HepG2 (cell line): ENCODE measurements around the gene SETD7. TPM values are rescaled to one million over a fixed set of nuclear protein-coding genes. Genes with fewer than 3 reads are reported as not detected.

Source experiments
- ATAC-seq: fragments of 200-7000 bp; cut with Tn5 transposase; 3 replicates; pipeline ENCODE4 v1.9.1; 2020; ENCODE audit warnings: mild to moderate bottlenecking, moderate library complexity
- BruUV-seq: library from RNA; stranded (reverse); fragments of 400-500 nt; replicated peaks from 2 replicates; lab custom pipeline; 2021; lab: Mats Ljungman, UMichigan
- CTCF ChIA-PET: fragments of 300-600 bp; formaldehyde crosslinking; extraction: SDS; loops from one replicate; lab custom pipeline; 2021; ENCODE audit warnings: low total read pairs, inconsistent platforms, low intra/inter-chr PET ratio; lab: Yijun Ruan, JAX
- POLR2A ChIA-PET: fragments of 350-600 bp; sonication (Branson Sonifier 250); formaldehyde crosslinking; loops from one replicate; lab custom pipeline; 2020; ENCODE audit warnings: antibody characterized with exemption, inconsistent platforms; lab: Yijun Ruan, JAX
- DNase-seq: peaks from one replicate; pipeline ENCODE4 v3.0.0-alpha.2; 2015; ENCODE audit warnings: low spot score
- FAIRE-seq: peaks from 3 replicates; lab custom pipeline; 2011; peaks lifted over from hg19 to GRCh38; lab: Jason Lieb, UNC
- H2AFZ ChIP-seq: one replicate; pipeline ENCODE4 v1.6.1; 2011; ENCODE audit warnings: low read length, inconsistent platforms
- H3K27ac ChIP-seq: fragments of 300-600 bp; 3 replicates; pipeline ENCODE4 v1.8.0; 2011; ENCODE audit warnings: mixed run types, mild to moderate bottlenecking, mixed read lengths, low read length, inconsistent platforms; ENCODE audit not compliant: insufficient read depth; ENCODE audit errors: extremely low read length
- H3K27me3 ChIP-seq, 2 experiments: fragments of 200-600 bp in 1 of 2; 2 replicates in 1 of 2; 3 replicates in 1 of 2; pipeline versions ENCODE4 v1.6.0 to v1.8.0; 2011; ENCODE audit warnings: low read length in 2 of 2, mild to moderate bottlenecking in 2 of 2, moderate library complexity in 2 of 2, inconsistent platforms in 1 of 2; ENCODE audit not compliant: insufficient read depth in 2 of 2, control insufficient read depth in 1 of 2
- H3K36me3 ChIP-seq, 2 experiments: fragments of 200-600 bp in 1 of 2; replicated peaks in 1 of 2; 2 replicates in 1 of 2; 3 replicates in 1 of 2; pipeline versions ENCODE4 v1.5.1 to v1.8.0; 2011; ENCODE audit warnings: low read length in 2 of 2, inconsistent platforms in 1 of 2; ENCODE audit not compliant: insufficient read depth in 2 of 2, control insufficient read depth in 1 of 2
- H3K4me1 ChIP-seq: 2 replicates; pipeline ENCODE4 v1.5.1; 2012; ENCODE audit warnings: low read length, inconsistent platforms; ENCODE audit not compliant: insufficient read depth
- H3K4me2 ChIP-seq: 2 replicates; pipeline ENCODE4 v1.6.0; 2011; ENCODE audit warnings: low read depth, low read length, inconsistent platforms
- H3K4me3 ChIP-seq, 3 experiments: fragments of 200-600 bp in 1 of 3; sonication (generic), shearing (Covaris generic) in 1 of 3; replicated peaks in 1 of 3; 2 replicates each; pipeline ENCODE4 v1.5.1; 2011 to 2016; ENCODE audit warnings: low read length in 3 of 3, inconsistent platforms in 2 of 3, low read depth in 2 of 3, mild to moderate bottlenecking in 2 of 3, control low read depth in 1 of 3, mixed read lengths in 1 of 3; ENCODE audit not compliant: insufficient read depth in 1 of 3
- H3K79me2 ChIP-seq: one replicate; pipeline ENCODE4 v1.6.1; 2011; ENCODE audit warnings: low read length, inconsistent platforms; ENCODE audit not compliant: insufficient read depth
- H3K9ac ChIP-seq: 2 replicates; pipeline ENCODE4 v1.6.0; 2011; ENCODE audit warnings: mild to moderate bottlenecking, low read depth, low read length, inconsistent platforms; ENCODE audit not compliant: insufficient read depth
- H3K9me3 ChIP-seq: 2 replicates; pipeline ENCODE4 v1.5.1; 2012; ENCODE audit warnings: mild to moderate bottlenecking, low read length
- H4K20me1 ChIP-seq: 2 replicates; pipeline ENCODE4 v1.6.0; 2011; ENCODE audit warnings: inconsistent platforms, mild to moderate bottlenecking, low read length, moderate library complexity; ENCODE audit not compliant: insufficient read depth
- HNRNPH1 ChIP-seq: fragments of 200-400 bp; formaldehyde crosslinking; optimal IDR thresholded peaks from 2 replicates; pipeline ENCODE3; 2017; ENCODE audit warnings: mild to moderate bottlenecking, low read depth, low read length
- MZF1 ChIP-seq: sonication (generic); formaldehyde crosslinking; IDR thresholded peaks from 2 replicates; pipeline ENCODE4 v1.8.1; 2023; ENCODE audit warnings: mild to moderate bottlenecking, missing genetic modification reagents, borderline replicate concordance
- NFIC ChIP-seq: IDR thresholded peaks from 2 replicates; pipeline ENCODE4 v1.6.1; 2012; ENCODE audit warnings: mild to moderate bottlenecking, low read length, inconsistent platforms
- PRMT3 ChIP-seq: sonication (generic); formaldehyde crosslinking; IDR thresholded peaks from 2 replicates; pipeline ENCODE4 v1.8.1; 2022; ENCODE audit warnings: low read depth, mild to moderate bottlenecking, moderate library complexity, missing genetic modification reagents, borderline replicate concordance
- ZBTB40 ChIP-seq, 2 experiments: fragments of 450-650 bp in 1 of 2; sonication (generic) in 1 of 2; formaldehyde crosslinking in 1 of 2; IDR thresholded peaks; 2 replicates each; pipeline versions ENCODE4 v1.6.1 to v1.8.0; 2016 to 2022; ENCODE audit warnings: antibody characterized with exemption in 1 of 2, mild to moderate bottlenecking in 1 of 2, missing genetic modification reagents in 1 of 2
- ZNF18 ChIP-seq: sonication (generic); formaldehyde crosslinking; IDR thresholded peaks from 2 replicates; pipeline ENCODE4 v1.8.0; 2022; ENCODE audit warnings: mild to moderate bottlenecking, missing genetic modification reagents; ENCODE audit not compliant: insufficient replicate concordance
- ZNF704 ChIP-seq: sonication (generic); formaldehyde crosslinking; IDR thresholded peaks from 2 replicates; pipeline ENCODE4 v1.8.1; 2023; ENCODE audit warnings: mild to moderate bottlenecking, inconsistent platforms, moderate library complexity, missing genetic modification reagents, borderline replicate concordance
- ZNF891 ChIP-seq: sonication (generic); formaldehyde crosslinking; IDR thresholded peaks from 2 replicates; pipeline ENCODE4 v1.5.0; 2020; ENCODE audit warnings: mild to moderate bottlenecking, missing genetic modification reagents
- WGBS: methylation state at CpG from one replicate; pipeline ENCODE4 v1.1.6; 2017; ENCODE audit warnings: low lambda C conversion rate; 5-methylcytosine and 5-hydroxymethylcytosine counted together
- in situ Hi-C: cut with HindIII; loops from 2 replicates; pipeline ENCODE4 v1.10.0; 2017; ENCODE audit warnings: low pct_unique_long_range_greater_than_20kb; ENCODE audit not compliant: extremely low pct_ligation_motif_present
- intact Hi-C: fragments of 100-400 bp; cut with micrococcal nuclease; formaldehyde crosslinking; loops from one replicate; pipeline ENCODE4 v1.10.0; 2022; ENCODE audit not compliant: unreplicated experiment
- polyA plus RNA-seq, 8 experiments: library from polyadenylated mRNA; depleted of rRNA in 3 of 8; stranded (reverse) in 7 of 8; unstranded in 1 of 8; fragments of >200 nt; fragmentation: Illumina TruSeq in 4 of 8; extraction: Trizol in 4 of 8; gene quantifications; 2 replicates each; pipeline versions ENCODE4 v1.2.1 to v1.2.3, GENCODE V29; 2011 to 2016; ENCODE audit warnings: low read depth in 4 of 8, missing spikeins in 1 of 8, mixed read lengths in 1 of 8; ENCODE audit not compliant: insufficient read depth in 1 of 8
- total RNA-seq, 5 experiments: library from RNA; depleted of rRNA; stranded (reverse); fragments of >200 nt; fragmentation: Illumina TruSeq; extraction: Trizol; gene quantifications; 2 replicates each; pipeline ENCODE4 v1.2.3, GENCODE V29; 2016; ENCODE audit warnings: low read depth in 1 of 5

The SETD7 gene
- total and polyA plus RNA-seq, 2 of the 13 experiments (the other 11 are each of a cell fraction or from before 2014, with no cell fraction given) = 0.08 to 0.22 TPM

GRCh38 chr4:139457318-139457717 lies 98.7 kb downstream of the SETD7 start:
- intact Hi-C loops = loop anchor here (5.0 kb wide), 1 partner anchor 40 kb away; no protein-coding TSS in a partner anchor
- Histone ChIP-seq H4K20me1 (peaks cover 7% of the 10 kb centered on the region), H2AFZ (no peak overlapping the region), H3K4me1 (peaks cover 43% of the 10 kb centered on the region), H3K9ac (no peak overlapping the region), H3K79me2 (peaks cover 73% of the 10 kb centered on the region), H3K27ac (no peak overlapping the region), H3K4me3 (peak overlapping the region; percentile 3 to 68 (median 9); a peak in 1 of 6 replicates), H3K27me3 (no peaks in the 10 kb centered on the region; a peak in 1 of 5 replicates), H3K9me3 (no peaks in the 10 kb centered on the region), H3K4me2 (peak overlapping the region; percentile 43), H3K36me3 (no peaks in the 10 kb centered on the region)
- TF ChIP-seq ZBTB40 (IDR thresholded peaks at IDR 0.05) (no peak), ZBTB40 (CRISPR knock-in tag; IDR thresholded peaks at IDR 0.05) (no peak), NFIC (no peak), MZF1 (no peak), ZNF18 (CRISPR knock-in tag) (no peak), PRMT3 (CRISPR knock-in tag) (no peak), ZNF891 (CRISPR knock-in tag) (no peak), ZNF704 (CRISPR knock-in tag) (no peak), HNRNPH1 (no peak)
- FAIRE-seq (no peak), DNase-seq (no peak), ATAC-seq (no peak)
- WGBS = 56% methylated on average over 4 of the region's 4 CpGs
- in situ Hi-C loops = no loop called here
- ChIA-PET POLR2A (no interaction called here), CTCF (no interaction called here)
- BruUV-seq = no TSS peak
